ENCODE results near the gene FBXO5. TPM values are rescaled to one million over a fixed set of nuclear protein-coding genes. Genes with fewer than 3 reads are reported as not detected.

FBXO5 gene, protein sequence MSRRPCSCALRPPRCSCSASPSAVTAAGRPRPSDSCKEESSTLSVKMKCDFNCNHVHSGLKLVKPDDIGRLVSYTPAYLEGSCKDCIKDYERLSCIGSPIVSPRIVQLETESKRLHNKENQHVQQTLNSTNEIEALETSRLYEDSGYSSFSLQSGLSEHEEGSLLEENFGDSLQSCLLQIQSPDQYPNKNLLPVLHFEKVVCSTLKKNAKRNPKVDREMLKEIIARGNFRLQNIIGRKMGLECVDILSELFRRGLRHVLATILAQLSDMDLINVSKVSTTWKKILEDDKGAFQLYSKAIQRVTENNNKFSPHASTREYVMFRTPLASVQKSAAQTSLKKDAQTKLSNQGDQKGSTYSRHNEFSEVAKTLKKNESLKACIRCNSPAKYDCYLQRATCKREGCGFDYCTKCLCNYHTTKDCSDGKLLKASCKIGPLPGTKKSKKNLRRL
- total RNA-seq = 5.1 TPM

DNA sequence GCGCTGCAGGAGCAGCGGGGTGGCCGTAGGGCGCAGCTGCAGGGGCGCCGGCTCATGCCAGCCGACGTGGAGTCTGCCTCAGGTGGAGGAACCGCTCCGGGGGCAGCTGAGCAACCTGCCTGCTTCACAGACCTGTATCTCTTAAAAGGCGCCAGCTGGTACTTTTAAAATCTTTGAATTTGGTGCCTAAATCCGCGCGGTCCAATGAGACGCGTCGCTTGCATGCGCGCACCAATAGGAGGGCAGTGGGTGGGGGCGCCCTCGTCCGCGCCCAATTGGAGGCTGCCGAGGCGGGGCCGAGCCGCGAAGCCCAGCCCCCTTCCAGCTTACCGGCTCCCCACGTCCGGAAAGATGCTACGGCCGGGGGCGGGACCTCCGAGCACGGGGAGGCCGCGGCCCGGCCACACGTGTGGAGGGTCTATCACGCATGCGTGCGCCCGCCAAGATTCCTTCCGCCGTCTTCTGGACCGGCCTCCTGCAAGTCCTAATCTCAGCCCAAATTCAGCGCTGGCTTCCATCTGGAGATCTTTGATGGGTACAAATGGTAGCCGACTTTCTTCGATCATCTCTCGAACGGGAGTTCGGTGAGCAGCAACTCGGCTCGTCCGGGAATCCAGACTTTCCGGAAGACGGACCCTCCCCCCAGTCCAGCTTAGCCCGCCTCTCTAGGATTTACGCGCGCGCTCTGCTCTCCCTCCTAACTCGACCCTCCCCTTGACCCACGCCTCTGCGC lies at the start of gene FBXO5:
Gene FBXO5, minus strand, starts transcription at position 138 of the 733 bp plus-strand sequence. Its CDS starts 82 bp downstream, at position 56.
- H3K27me3 ChIP-seq (ENCODE audit: insufficient read depth, low read length) = no peaks in the 10 kb centered on the region
- H3K4me3 ChIP-seq (ENCODE audit: low read length) = peak within 1 kb of the TSS; percentile 95
- H3K4me1 ChIP-seq (ENCODE audit: insufficient read depth, low read length) = peaks cover 44% of the 10 kb centered on the region
- H3K9me3 ChIP-seq (ENCODE audit: low read depth, low read length) = no peaks in the 10 kb centered on the region

DNA sequence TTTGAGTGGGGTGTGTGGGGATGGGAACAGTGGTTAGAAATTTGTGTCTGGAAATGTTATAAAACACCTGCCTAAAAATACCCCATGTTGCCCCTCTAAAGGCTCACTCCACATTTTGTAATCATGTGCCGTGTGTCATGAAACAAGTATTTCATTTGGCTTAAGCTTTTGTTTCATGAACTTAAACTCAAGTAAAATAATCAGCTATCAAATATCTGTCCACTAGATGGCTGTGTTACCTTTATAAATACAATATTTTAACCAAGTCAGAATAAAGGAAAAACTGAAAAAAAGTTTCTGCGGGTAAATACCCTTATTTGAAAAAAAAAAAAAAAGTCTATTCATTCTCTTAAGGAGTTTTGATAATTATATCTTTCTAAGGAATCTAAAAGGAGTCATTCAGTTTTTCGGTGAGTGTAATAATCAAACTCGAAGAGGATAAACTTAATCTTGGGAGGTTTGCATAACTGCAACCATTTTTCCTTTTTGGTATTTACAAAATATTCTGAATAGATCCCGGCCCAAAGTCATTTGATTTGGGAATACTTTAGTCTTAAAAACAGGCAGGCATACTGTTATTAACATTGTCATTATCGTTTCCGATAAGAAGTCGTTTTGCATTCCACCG lies 49.5 kb upstream of the FBXO5 start:
- Histone ChIP-seq H3K9me3 (ENCODE audit: low read depth, low read length) (no peaks in the 10 kb centered on the region), H3K4me1 (ENCODE audit: insufficient read depth, low read length) (no peaks in the 10 kb centered on the region), H3K27me3 (ENCODE audit: insufficient read depth, low read length) (no peaks in the 10 kb centered on the region), H3K4me3 (ENCODE audit: low read length) (no peak overlapping the region)

DNA sequence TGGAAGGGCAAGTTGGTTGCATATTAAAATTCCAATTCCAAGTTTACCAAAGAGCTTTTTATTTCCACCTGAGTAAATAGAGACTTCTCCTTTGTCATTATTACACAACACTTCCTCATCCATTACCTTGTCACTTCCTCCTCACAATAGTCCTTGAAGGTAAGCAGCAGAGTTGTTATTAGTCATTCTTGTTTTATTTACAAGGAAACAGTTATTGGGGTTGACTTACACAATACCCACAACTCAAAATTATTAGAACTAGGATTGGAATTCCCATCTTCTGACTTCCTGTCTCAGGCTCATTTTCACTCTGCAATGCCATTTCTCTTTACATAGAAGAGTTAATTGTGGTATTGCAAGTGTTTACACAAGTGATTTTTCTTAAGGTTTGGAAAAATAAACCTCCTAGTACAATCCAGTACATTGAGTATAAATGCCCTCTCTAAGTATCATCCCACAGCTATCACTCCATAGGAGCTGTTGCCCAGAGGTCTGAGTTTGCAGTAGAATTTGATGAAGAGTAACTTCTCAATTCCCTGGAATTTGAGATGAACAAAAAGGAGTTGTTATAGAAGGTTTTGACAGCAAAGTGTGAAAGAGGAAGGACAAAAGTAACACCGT lies 48.6 kb upstream of the FBXO5 start:
- H3K27me3 ChIP-seq (ENCODE audit: insufficient read depth, low read length) = peaks cover 3% of the 10 kb centered on the region
- no peaks in the 10 kb centered on the region for H3K9me3 ChIP-seq (ENCODE audit: low read depth, low read length)
- no peaks in the 10 kb centered on the region for H3K4me1 ChIP-seq (ENCODE audit: insufficient read depth, low read length)
- H3K4me3 ChIP-seq (ENCODE audit: low read length) = no peak overlapping the region

DNA sequence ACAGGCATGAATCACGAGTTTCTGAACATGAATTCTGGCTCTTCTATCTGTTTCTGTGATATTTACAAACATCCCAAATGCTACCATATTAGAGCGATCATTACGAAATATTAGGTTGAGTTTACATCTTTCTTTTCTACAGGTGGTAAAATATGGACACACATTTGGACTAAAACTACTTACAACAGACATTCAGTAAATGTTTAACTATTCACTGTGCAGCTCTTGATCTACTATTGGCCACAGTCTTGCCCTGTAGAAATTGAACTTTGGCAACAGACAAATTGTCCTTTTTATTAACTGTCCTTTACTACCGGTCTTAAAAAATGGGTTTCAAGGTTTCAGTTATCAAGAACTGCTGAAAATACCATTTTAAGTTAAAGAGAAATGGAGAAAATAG lies 46.1 kb upstream of the FBXO5 start:
- H3K4me1 ChIP-seq (ENCODE audit: insufficient read depth, low read length) = no peaks in the 10 kb centered on the region
- H3K4me3 ChIP-seq (ENCODE audit: low read length) = no peak overlapping the region
- H3K9me3 ChIP-seq (ENCODE audit: low read depth, low read length) = no peaks in the 10 kb centered on the region
- H3K27me3 ChIP-seq (ENCODE audit: insufficient read depth, low read length) = peaks cover 6% of the 10 kb centered on the region

DNA sequence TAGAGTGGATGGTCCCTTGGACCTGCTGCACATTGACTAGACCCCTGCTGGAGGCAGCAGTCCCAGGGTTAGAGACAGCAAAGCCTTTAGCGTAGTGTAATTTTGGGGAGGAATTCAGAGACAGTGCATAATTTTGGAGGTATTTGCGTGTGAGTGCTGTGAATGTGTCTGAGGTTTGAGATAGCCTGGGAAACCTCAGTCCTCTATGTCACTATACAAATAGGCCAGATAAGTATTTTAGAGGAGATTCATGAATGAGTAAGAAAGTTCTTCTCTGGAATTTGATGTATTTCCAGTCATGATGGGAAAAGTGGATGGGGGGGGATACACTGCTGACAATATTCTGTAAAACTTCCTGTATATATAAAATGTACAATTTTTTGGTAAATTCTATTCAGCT lies 45.4 kb upstream of the FBXO5 start:
- peaks cover 6% of the 10 kb centered on the region for H3K27me3 ChIP-seq (ENCODE audit: insufficient read depth, low read length)
- H3K4me3 ChIP-seq (ENCODE audit: low read length) = no peak overlapping the region
- no peaks in the 10 kb centered on the region for H3K4me1 ChIP-seq (ENCODE audit: insufficient read depth, low read length)
- no peaks in the 10 kb centered on the region for H3K9me3 ChIP-seq (ENCODE audit: low read depth, low read length)

DNA sequence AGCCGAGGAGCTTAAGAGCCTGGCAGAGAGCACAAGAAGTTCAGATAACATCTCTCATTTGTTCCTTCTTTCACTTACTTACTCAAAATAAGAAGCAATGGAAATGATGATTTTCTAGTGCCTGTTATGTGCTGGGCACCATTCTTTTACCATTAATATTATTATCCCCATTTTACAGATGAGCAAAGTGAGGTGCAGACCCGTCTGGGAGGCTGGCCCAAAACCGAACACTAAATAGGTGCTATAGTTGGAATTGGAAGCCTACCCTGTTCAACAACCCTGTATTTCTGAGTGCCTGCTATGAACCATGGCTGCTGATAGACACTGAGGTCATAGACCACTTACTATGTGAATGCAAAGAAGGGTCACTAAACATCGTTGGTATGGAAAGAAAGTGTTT lies 44.6 kb upstream of the FBXO5 start:
- H3K27me3 ChIP-seq (ENCODE audit: insufficient read depth, low read length) = peaks cover 6% of the 10 kb centered on the region
- no peak overlapping the region for H3K4me3 ChIP-seq (ENCODE audit: low read length)
- H3K4me1 ChIP-seq (ENCODE audit: insufficient read depth, low read length) = no peaks in the 10 kb centered on the region
- no peaks in the 10 kb centered on the region for H3K9me3 ChIP-seq (ENCODE audit: low read depth, low read length)

DNA sequence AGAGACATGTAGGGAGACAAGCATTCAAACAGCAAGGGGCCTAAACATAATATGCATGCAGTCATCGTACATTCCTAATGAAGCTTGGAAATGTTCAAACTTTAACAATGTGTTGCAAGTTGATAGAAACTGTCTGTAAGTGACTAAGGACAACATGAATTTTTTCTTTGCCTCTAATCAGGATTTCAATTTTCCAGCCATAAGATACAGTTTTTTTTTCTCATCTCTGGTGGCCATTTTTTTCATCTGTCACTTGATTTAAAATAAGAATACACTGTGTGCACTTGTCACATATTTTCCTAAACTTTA lies 41.8 kb upstream of the FBXO5 start:
- H3K27me3 ChIP-seq (ENCODE audit: insufficient read depth, low read length) = peaks cover 6% of the 10 kb centered on the region
- H3K4me3 ChIP-seq (ENCODE audit: low read length) = no peak overlapping the region
- H3K9me3 ChIP-seq (ENCODE audit: low read depth, low read length) = no peaks in the 10 kb centered on the region
- no peaks in the 10 kb centered on the region for H3K4me1 ChIP-seq (ENCODE audit: insufficient read depth, low read length)

DNA sequence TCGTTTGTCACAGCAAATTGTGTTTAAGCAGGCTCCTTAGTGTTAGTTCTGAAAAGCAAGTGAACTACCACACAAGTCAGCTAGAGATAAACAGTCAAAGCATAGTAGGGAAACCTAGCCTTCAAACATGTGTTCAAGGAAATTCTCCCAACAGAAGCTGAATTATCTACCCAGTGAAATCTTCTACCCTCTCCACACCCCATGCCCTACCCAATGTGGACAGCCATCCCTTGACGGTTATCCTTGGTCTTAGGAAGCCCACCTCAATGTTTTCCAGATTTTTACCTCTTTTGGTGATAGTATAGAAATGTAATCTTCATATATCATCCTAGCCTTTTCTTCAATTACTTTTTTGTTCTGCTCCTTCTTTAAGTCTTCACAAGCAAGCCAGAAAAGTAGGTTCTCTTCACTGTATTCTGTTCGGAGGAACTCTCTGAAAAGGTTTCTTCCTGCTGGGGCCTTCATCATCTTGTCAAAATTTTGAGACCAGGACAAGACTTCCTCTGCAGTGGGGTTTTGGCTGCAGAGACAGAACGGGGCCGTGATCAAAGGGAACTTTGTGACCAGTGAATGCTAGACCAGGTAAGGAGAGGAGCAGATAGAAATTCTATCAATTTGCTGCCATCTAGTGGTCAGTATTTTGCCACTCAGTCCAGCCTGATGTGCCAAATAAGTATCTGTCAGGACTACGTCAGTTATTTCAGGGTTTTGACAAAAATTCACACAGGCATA lies 41.3 kb upstream of the FBXO5 start:
- Histone ChIP-seq H3K4me3 (ENCODE audit: low read length) (no peak overlapping the region), H3K9me3 (ENCODE audit: low read depth, low read length) (no peaks in the 10 kb centered on the region), H3K27me3 (ENCODE audit: insufficient read depth, low read length) (peaks cover 6% of the 10 kb centered on the region), H3K4me1 (ENCODE audit: insufficient read depth, low read length) (no peaks in the 10 kb centered on the region)

DNA sequence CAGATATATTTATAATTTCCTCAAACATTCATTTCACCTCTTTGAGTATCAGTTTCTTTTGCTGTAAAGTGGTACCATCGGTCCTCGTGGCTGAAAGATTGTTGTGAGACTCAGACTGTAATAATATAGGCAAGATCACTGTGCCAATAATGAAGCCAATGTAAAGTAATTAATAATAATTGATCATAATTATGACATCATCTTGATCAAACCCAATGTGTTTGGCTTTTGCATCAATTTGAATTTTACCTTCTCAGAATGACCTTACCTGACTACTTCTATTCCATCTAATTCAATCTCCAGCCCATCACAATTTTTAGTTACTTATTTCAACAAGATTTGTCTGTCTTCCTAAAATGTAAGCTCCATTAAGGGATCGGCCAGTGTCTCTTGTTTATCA lies 35.5 kb upstream of the FBXO5 start:
- Histone ChIP-seq H3K4me1 (ENCODE audit: insufficient read depth, low read length) (no peaks in the 10 kb centered on the region), H3K27me3 (ENCODE audit: insufficient read depth, low read length) (no peaks in the 10 kb centered on the region), H3K9me3 (ENCODE audit: low read depth, low read length) (no peaks in the 10 kb centered on the region), H3K4me3 (ENCODE audit: low read length) (no peak overlapping the region)

DNA sequence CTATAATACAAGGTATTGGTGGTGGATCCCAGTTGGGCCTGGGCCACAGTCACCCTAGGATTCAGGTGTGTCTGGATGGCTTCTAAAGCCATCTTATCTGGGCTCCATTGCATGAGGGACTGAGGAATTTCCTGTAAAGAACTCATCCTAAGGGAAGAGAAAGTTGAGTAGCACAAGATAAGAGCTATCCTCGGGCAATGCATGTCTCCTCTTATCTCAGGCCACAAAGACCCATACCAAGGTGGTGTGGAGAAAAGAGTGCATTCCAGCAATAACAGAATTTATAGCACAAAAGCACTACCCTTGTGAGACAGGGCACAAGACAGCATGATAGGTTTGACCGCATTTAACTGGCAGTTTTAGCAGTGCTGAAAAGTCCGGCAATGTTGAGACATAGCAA lies 34.0 kb upstream of the FBXO5 start:
- H3K9me3 ChIP-seq (ENCODE audit: low read depth, low read length) = no peaks in the 10 kb centered on the region
- H3K4me1 ChIP-seq (ENCODE audit: insufficient read depth, low read length) = no peaks in the 10 kb centered on the region
- H3K27me3 ChIP-seq (ENCODE audit: insufficient read depth, low read length) = no peaks in the 10 kb centered on the region
- H3K4me3 ChIP-seq (ENCODE audit: low read length) = no peak overlapping the region

DNA sequence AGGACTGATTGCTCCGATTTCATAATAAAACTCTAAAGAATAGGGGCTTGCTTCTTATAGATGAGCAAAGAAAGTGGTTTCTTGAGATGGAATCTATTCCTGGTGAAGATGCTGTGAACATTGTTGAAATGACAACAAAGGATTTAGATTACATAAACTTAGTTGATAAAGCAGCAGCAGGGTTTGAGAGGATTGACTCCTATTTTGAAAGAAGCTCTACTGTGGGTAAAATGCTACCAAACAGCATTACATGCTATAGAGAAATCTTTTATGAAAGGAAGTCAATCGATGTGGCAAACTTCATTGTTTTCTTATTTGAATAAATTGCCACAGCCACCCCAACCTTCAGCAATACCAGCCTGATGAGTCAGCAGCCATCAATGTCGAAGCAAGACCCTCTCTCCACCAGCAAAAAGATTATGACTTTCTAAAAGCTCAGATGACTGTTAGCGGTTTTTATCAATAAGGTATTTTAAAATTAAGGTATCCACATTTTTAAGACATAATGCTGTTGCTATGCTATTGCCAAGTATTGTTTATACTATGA lies 32.3 kb upstream of the FBXO5 start:
- Histone ChIP-seq H3K4me1 (ENCODE audit: insufficient read depth, low read length) (no peaks in the 10 kb centered on the region), H3K9me3 (ENCODE audit: low read depth, low read length) (no peaks in the 10 kb centered on the region), H3K4me3 (ENCODE audit: low read length) (no peak overlapping the region), H3K27me3 (ENCODE audit: insufficient read depth, low read length) (no peaks in the 10 kb centered on the region)

DNA sequence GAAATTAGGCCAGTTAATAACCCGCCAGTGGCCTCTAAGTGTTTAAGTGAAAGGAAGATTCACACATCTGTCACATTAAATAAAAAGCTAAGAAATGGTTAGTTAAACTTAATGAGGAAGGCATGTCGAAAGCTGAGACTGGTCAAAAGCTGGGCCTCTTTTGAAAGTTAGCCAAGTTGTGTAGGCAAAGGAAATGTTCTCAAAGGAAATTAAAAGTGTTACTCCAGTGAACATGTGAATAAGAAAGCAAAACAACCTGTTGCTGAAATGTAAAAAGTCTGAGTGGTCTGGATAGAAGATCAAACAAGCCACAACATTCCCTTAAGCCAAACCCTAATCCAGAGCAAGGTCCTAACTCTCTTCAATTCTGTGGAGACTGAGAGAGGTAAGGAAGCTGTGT lies 30.6 kb upstream of the FBXO5 start:
- H3K4me1 ChIP-seq (ENCODE audit: insufficient read depth, low read length) = no peaks in the 10 kb centered on the region
- H3K27me3 ChIP-seq (ENCODE audit: insufficient read depth, low read length) = no peaks in the 10 kb centered on the region
- H3K4me3 ChIP-seq (ENCODE audit: low read length) = no peak overlapping the region
- H3K9me3 ChIP-seq (ENCODE audit: low read depth, low read length) = no peaks in the 10 kb centered on the region

DNA sequence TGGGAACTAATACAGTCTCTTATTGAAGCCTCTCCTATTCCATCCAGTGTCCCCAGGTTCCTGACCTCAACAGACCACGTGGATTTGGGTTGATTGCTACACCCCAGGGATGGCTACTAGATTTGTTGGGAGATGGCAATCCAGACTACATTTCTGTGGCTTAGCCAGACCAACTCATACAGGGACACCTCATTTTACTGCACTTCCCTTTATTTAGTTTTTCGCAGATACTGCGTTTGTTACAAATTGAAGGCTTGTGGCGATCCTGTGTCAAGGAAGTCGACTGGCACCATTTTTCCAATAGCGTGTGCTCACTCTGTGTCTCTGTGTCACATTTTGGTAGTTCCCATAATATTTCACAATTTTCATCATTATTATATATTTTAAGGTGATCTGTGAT lies 30.0 kb upstream of the FBXO5 start:
- Histone ChIP-seq H3K4me3 (ENCODE audit: low read length) (no peak overlapping the region), H3K4me1 (ENCODE audit: insufficient read depth, low read length) (no peaks in the 10 kb centered on the region), H3K27me3 (ENCODE audit: insufficient read depth, low read length) (no peaks in the 10 kb centered on the region), H3K9me3 (ENCODE audit: low read depth, low read length) (no peaks in the 10 kb centered on the region)

DNA sequence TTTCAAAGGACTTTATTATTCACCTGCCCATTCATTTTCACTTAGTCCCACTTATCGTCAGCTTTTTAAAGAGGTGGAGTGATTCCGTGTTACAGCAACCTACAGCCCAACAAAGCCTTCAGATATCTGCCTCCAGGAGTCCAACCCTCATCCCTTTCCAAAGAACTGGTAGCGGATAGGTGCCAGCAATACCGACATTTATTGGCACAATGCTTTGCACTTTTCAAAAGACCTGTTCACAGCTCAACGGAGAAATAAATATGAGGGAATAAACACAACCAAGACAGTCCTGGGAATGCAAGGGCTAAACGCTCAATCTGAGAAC lies 20.5 kb upstream of the FBXO5 start:
- Histone ChIP-seq H3K4me1 (ENCODE audit: insufficient read depth, low read length) (peaks cover 29% of the 10 kb centered on the region), H3K9me3 (ENCODE audit: low read depth, low read length) (no peaks in the 10 kb centered on the region), H3K27me3 (ENCODE audit: insufficient read depth, low read length) (no peaks in the 10 kb centered on the region), H3K4me3 (ENCODE audit: low read length) (peak overlapping the region; percentile 70)
